SJCRH30 (cell line): ENCODE data around the gene DOCK4. TPM values are rescaled to one million over a fixed set of nuclear protein-coding genes. Genes with fewer than 3 reads are reported as not detected.

Experiments used
- DNase-seq, 2 experiments: peaks; one replicate each; pipeline ENCODE4 v3.0.0-alpha.2; 2015 to 2020
- H3K27ac ChIP-seq: fragments of 250-450 bp; sonication (Bioruptor Pico); 2 replicates; pipeline ENCODE4 v1.5.1; 2020; ENCODE audit warnings: mild to moderate bottlenecking, moderate library complexity
- H3K27me3 ChIP-seq: fragments of 250-450 bp; sonication (Bioruptor Pico); 2 replicates; pipeline ENCODE4 v1.5.1; 2020; ENCODE audit warnings: mild to moderate bottlenecking, moderate library complexity
- H3K36me3 ChIP-seq: fragments of 250-450 bp; sonication (Bioruptor Pico); 2 replicates; pipeline ENCODE4 v1.5.1; 2020; ENCODE audit warnings: mild to moderate bottlenecking, moderate library complexity
- H3K4me1 ChIP-seq: fragments of 250-450 bp; sonication (Bioruptor Pico); 2 replicates; pipeline ENCODE4 v1.5.1; 2020; ENCODE audit warnings: mild to moderate bottlenecking, moderate library complexity
- H3K4me3 ChIP-seq: fragments of 250-450 bp; sonication (Bioruptor Pico); 2 replicates; pipeline ENCODE4 v1.5.1; 2020; ENCODE audit warnings: mild to moderate bottlenecking, moderate library complexity
- H3K9me3 ChIP-seq: fragments of 250-450 bp; sonication (Bioruptor Pico); replicated peaks from 2 replicates; pipeline ENCODE4 v1.5.1; 2020; ENCODE audit warnings: mild to moderate bottlenecking, moderate library complexity
- total RNA-seq: library from RNA; depleted of rRNA; stranded (reverse); fragments of >200 nt; shearing (Covaris generic); gene quantifications from 2 replicates; pipeline ENCODE4 v1.2.3, GENCODE V29; 2014

DOCK4 gene
- total RNA-seq, 1 experiment from 2014 or later = 11.4 TPM

GRCh38 chr7:111796671-111797070, 409.5 kb downstream of the DOCK4 start:
- no peaks in the 10 kb centered on the region for H3K27me3 ChIP-seq
- no peak overlapping the region for H3K4me3 ChIP-seq
- DNase-seq = peak; percentile 6 to 29
- no peak overlapping the region for H3K27ac ChIP-seq
- no peaks in the 10 kb centered on the region for H3K4me1 ChIP-seq
- H3K9me3 ChIP-seq = peaks cover 8% of the 10 kb centered on the region; the same call in 1 of the 2 replicates
- no peaks in the 10 kb centered on the region for H3K36me3 ChIP-seq

- Histone ChIP-seq H3K4me1 (no peaks in the 10 kb centered on the region), H3K36me3 (no peaks in the 10 kb centered on the region), H3K27ac (no peak overlapping the region), H3K9me3 (no peaks in the 10 kb centered on the region; the same call in 1 of the 2 replicates), H3K4me3 (no peak overlapping the region), H3K27me3 (no peaks in the 10 kb centered on the region)
- no peak for DNase-seq
Observed at GRCh38 chr7:111789870-111790269, 416.3 kb downstream of the DOCK4 start.

GRCh38 chr7:111789048-111789320, 417.2 kb downstream of the DOCK4 start:
- H3K27me3 ChIP-seq = no peaks in the 10 kb centered on the region
- H3K4me3 ChIP-seq = no peak overlapping the region
- no peaks in the 10 kb centered on the region for H3K9me3 ChIP-seq
- DNase-seq = no peak
- H3K4me1 ChIP-seq = no peaks in the 10 kb centered on the region
- no peaks in the 10 kb centered on the region for H3K36me3 ChIP-seq
- no peak overlapping the region for H3K27ac ChIP-seq

- Histone ChIP-seq H3K4me1 (no peaks in the 10 kb centered on the region), H3K27ac (no peak overlapping the region), H3K4me3 (no peak overlapping the region), H3K36me3 (no peaks in the 10 kb centered on the region), H3K27me3 (no peaks in the 10 kb centered on the region), H3K9me3 (no peaks in the 10 kb centered on the region)
- no peak for DNase-seq
Observed at GRCh38 chr7:111788286-111789047, 417.7 kb downstream of the DOCK4 start.

GRCh38 chr7:111787741-111788140, 418.5 kb downstream of the DOCK4 start:
- Histone ChIP-seq H3K4me1 (no peaks in the 10 kb centered on the region), H3K27ac (no peak overlapping the region), H3K36me3 (no peaks in the 10 kb centered on the region), H3K4me3 (no peak overlapping the region), H3K27me3 (no peaks in the 10 kb centered on the region), H3K9me3 (no peaks in the 10 kb centered on the region)
- DNase-seq = no peak

- H3K27ac ChIP-seq = no peak overlapping the region
- no peaks in the 10 kb centered on the region for H3K27me3 ChIP-seq
- H3K36me3 ChIP-seq = no peaks in the 10 kb centered on the region
- H3K9me3 ChIP-seq = no peaks in the 10 kb centered on the region
- H3K4me1 ChIP-seq = no peaks in the 10 kb centered on the region
- no peak overlapping the region for H3K4me3 ChIP-seq
- DNase-seq = no peak
Observed at GRCh38 chr7:111787099-111787498, 419.1 kb downstream of the DOCK4 start.

- no peaks in the 10 kb centered on the region for H3K27me3 ChIP-seq
- no peaks in the 10 kb centered on the region for H3K4me1 ChIP-seq
- H3K9me3 ChIP-seq = no peaks in the 10 kb centered on the region
- DNase-seq = no peak
- no peaks in the 10 kb centered on the region for H3K36me3 ChIP-seq
- H3K4me3 ChIP-seq = no peak overlapping the region
- H3K27ac ChIP-seq = no peak overlapping the region
Observed at GRCh38 chr7:111785076-111785475, 421.1 kb downstream of the DOCK4 start.

GRCh38 chr7:111784296-111784695, 421.9 kb downstream of the DOCK4 start:
- Histone ChIP-seq H3K36me3 (no peaks in the 10 kb centered on the region), H3K4me1 (no peaks in the 10 kb centered on the region), H3K27ac (no peak overlapping the region), H3K4me3 (no peak overlapping the region), H3K27me3 (no peaks in the 10 kb centered on the region), H3K9me3 (no peaks in the 10 kb centered on the region)
- DNase-seq = no peak

GRCh38 chr7:111783854-111784253, 422.3 kb downstream of the DOCK4 start:
- DNase-seq = no peak
- H3K9me3 ChIP-seq = no peaks in the 10 kb centered on the region
- H3K27ac ChIP-seq = no peak overlapping the region
- no peaks in the 10 kb centered on the region for H3K27me3 ChIP-seq
- no peak overlapping the region for H3K4me3 ChIP-seq
- no peaks in the 10 kb centered on the region for H3K4me1 ChIP-seq
- no peaks in the 10 kb centered on the region for H3K36me3 ChIP-seq

GRCh38 chr7:111780527-111780926, 425.7 kb downstream of the DOCK4 start:
- no peaks in the 10 kb centered on the region for H3K4me1 ChIP-seq
- no peak for DNase-seq
- H3K27ac ChIP-seq = no peak overlapping the region
- no peaks in the 10 kb centered on the region for H3K27me3 ChIP-seq
- no peaks in the 10 kb centered on the region for H3K9me3 ChIP-seq
- H3K36me3 ChIP-seq = no peaks in the 10 kb centered on the region
- no peak overlapping the region for H3K4me3 ChIP-seq

- no peaks in the 10 kb centered on the region for H3K9me3 ChIP-seq
- H3K36me3 ChIP-seq = no peaks in the 10 kb centered on the region
- no peaks in the 10 kb centered on the region for H3K4me1 ChIP-seq
- no peak overlapping the region for H3K27ac ChIP-seq
- H3K27me3 ChIP-seq = no peaks in the 10 kb centered on the region
- H3K4me3 ChIP-seq = no peak overlapping the region
- no peak for DNase-seq
Observed at GRCh38 chr7:111775206-111775605, 431.0 kb downstream of the DOCK4 start.

- H3K4me3 ChIP-seq = no peak overlapping the region
- no peaks in the 10 kb centered on the region for H3K9me3 ChIP-seq
- DNase-seq = no peak
- H3K27ac ChIP-seq = no peak overlapping the region
- H3K27me3 ChIP-seq = no peaks in the 10 kb centered on the region
- H3K36me3 ChIP-seq = no peaks in the 10 kb centered on the region
- no peaks in the 10 kb centered on the region for H3K4me1 ChIP-seq
Observed at GRCh38 chr7:111772716-111773115, 433.5 kb downstream of the DOCK4 start.

- Histone ChIP-seq H3K27ac (no peak overlapping the region), H3K4me3 (no peak overlapping the region), H3K27me3 (no peaks in the 10 kb centered on the region), H3K4me1 (no peaks in the 10 kb centered on the region), H3K9me3 (no peaks in the 10 kb centered on the region), H3K36me3 (no peaks in the 10 kb centered on the region)
- DNase-seq = no peak
Observed at GRCh38 chr7:111771638-111772037, 434.6 kb downstream of the DOCK4 start.

- H3K9me3 ChIP-seq = no peaks in the 10 kb centered on the region
- DNase-seq = no peak
- no peak overlapping the region for H3K27ac ChIP-seq
- no peaks in the 10 kb centered on the region for H3K27me3 ChIP-seq
- no peak overlapping the region for H3K4me3 ChIP-seq
- H3K4me1 ChIP-seq = no peaks in the 10 kb centered on the region
- no peaks in the 10 kb centered on the region for H3K36me3 ChIP-seq
Observed at GRCh38 chr7:111770116-111770515, 436.1 kb downstream of the DOCK4 start.

GRCh38 chr7:111765751-111766643, 440.2 kb downstream of the DOCK4 start:
- Histone ChIP-seq H3K4me3 (no peak overlapping the region), H3K36me3 (no peaks in the 10 kb centered on the region), H3K27me3 (no peaks in the 10 kb centered on the region), H3K9me3 (no peaks in the 10 kb centered on the region), H3K27ac (no peak overlapping the region), H3K4me1 (no peaks in the 10 kb centered on the region)
- DNase-seq = no peak
